SHP77 (cell line): Measurements from ENCODE around the gene TMEM179B.
A peak's percentile ranks its signal among the peaks of the same experiment; 100 is the strongest.
"Not testable (repeated sequence)": the region's sequence is repeated elsewhere in the genome, so short reads cannot be mapped to it uniquely, and the experiment has no call there.

ENCODE experiments used
- DNase-seq, 2 experiments: peaks; one replicate each; lab custom pipeline; 2025; lab: John Stamatoyannopoulos, UW

The TMEM179B gene

GRCh38 chr11:62789576-62789975 is 2.4 kb downstream of the TMEM179B start:
- DNase-seq = no peak

GRCh38 chr11:62791501-62792201 is 4.4 kb downstream of the TMEM179B start, which contains the start of gene TMEM223:
TMEM223 (minus strand) TSS chr11:62792006; CDS start chr11:62791994, 12 bp downstream.
- DNase-seq = peak; percentile 59 to 81

GRCh38 chr11:62792202-62792575 is 5.0 kb downstream of the TMEM179B start:
- DNase-seq = no peak

- DNase-seq = no peak
These were observed 7.1 kb downstream of the TMEM179B start for GRCh38 chr11:62794201-62794775.

- no peak for DNase-seq
These were observed 9.1 kb downstream of the TMEM179B start for GRCh38 chr11:62796281-62796680.

DNA sequence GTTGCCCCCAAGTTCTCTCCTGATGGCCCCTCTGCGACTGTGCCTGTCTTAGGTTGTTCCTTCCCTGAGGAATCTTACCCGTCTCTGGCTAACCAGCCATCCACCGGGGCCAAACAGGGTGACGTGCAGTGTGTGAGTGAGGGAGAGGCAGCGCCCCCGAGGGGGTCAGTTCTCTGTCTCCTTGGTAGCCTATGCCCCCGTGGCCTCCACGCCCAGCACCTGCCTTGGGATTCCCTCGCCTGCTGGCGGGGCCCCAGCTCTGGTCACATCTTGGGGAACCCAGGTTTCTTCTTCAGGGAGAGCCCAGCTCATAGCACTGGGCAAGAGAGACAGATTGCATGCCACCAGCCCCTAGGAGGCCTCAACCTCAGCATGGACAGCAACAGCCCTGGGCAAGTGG is 12.3 kb downstream of the TMEM179B start:
- DNase-seq = no peak

GRCh38 chr11:62801071-62801470 is 13.9 kb downstream of the TMEM179B start:
- no peak for DNase-seq

- DNase-seq = no peak
These were observed 17.3 kb downstream of the TMEM179B start for GRCh38 chr11:62804310-62805075.

DNA sequence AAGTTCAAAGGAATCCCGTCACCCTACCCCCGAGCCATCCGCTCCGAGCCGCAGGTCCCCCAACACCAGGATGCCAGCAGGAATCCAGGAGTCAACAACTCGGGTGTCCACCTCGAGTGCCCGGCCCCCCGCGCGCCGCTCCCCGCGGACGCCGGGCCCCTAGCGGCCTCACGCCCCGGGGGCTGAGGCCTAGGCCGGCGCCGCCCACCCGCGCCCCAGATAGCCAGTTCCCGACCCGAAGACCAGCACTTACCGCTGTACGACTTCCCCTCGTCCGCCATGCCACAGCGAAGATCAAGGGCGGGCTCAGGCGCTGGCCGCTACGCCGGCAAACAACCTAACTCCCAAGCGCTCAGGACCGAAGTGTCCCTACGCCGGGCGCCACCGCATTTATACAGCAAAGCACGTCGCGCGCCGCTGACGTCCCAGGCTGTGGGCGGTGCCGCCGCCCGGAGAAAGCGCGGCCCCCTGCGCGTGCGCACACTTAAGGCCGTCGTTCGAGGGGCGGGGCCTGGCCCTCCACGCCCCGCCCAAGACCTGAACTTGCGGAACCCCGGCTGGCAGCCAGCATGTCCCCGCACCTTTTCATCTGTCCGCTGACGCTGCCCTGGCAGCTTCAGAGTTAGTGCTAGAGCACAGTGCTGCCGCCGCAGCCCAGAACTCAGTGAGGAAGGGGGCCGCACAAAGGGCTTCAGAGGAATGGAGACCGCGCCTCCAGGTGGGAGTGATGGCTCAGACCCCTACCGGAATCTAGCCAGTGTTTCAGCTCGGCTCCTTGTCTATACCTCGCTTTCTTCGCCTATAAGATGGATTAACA is 18.1 kb downstream of the TMEM179B start, which contains the start of gene NXF1:
NXF1 (minus strand) TSS at position 365 of the 817 bp plus-strand sequence; CDS start at position 281, 84 bp downstream.
- DNase-seq = peak; percentile 83 to 90

- peak; percentile 35 to 37 for DNase-seq
These were observed 18.8 kb downstream of the TMEM179B start for GRCh38 chr11:62805961-62806441.

DNA sequence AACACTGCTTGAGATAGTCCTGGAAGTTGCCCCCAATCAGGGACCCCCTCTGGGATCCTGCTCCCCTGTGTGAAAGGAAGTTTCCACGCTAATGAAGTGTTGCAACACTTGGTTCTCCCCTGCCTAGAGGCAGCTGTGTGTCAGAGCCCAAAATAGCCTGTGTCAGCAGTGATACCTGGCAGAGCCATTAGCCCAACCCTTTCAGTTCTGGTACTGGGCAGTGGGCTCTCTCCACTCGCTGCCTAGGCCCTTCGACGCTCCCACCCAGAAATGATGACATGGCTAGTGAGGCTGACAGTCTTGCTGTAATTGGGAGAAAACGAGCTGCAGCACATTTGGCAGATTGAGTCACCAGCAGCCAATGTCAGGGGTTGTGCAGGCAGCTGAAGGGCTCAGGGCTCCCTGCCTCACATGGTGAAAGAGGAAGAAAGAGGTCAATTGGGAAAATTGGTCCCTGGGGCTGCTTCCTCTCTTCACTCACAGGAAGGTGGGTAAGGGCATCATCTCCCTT is 19.5 kb downstream of the TMEM179B start:
- peak in 1 of 2 experiments; percentile 22 for DNase-seq

DNA sequence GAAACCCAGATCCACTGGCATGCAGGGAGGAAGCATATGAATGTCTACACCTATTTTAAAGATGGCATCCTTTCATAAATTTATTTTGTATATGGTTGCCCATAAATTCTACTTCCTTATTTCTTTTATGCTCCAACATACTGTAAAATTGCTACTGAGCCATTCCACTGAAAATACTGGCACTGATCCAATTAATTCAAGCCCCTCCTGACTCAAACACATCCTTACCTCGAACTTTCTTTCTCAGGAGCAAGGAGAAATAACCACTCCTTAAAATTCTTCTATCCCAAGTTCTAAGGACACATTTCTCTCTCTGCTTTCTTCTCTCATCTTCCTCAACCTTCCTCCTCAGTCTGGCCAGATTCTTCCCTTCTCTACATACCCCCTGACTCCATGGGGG is 23.5 kb downstream of the TMEM179B start:
- no peak for DNase-seq

DNA sequence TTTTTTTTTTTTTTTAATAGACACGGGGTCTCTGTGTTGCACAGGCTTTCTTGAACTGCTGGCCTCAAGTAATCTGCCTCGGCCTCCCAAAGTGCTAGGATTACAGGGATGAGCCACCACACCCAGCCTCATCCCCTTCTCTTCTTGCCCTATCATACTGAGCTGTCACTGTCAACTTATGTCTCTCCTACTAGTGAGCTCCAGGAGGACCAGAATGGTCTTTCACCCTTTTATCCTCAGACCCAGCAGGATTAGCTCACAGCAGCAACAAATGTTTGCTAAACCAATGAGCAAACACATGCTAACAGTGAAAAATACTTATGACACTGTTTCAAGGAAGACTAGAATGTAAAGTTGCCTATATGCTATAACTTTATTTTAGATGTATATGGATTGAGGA is 24.5 kb downstream of the TMEM179B start:
- no peak for DNase-seq

DNA sequence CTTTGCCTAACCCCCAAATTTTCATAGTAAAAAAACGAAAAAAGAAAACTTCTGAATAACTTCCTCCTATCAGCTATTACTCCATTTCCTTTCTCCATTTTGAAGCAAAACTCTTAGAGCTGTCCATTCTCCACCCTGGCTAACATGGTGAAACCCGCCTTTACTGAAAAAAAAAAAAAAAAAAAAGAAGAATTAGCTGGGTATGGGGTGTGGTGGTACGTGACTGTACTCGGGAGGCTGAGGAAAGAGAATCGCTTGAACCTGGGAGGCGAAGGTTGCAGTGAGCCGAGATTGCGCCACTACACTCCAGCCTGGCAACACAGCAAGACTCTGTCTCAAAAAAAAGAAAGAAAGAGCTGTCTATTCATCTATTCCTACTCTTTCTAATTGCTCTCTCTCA is 29.4 kb downstream of the TMEM179B start:
- no peak for DNase-seq

DNA sequence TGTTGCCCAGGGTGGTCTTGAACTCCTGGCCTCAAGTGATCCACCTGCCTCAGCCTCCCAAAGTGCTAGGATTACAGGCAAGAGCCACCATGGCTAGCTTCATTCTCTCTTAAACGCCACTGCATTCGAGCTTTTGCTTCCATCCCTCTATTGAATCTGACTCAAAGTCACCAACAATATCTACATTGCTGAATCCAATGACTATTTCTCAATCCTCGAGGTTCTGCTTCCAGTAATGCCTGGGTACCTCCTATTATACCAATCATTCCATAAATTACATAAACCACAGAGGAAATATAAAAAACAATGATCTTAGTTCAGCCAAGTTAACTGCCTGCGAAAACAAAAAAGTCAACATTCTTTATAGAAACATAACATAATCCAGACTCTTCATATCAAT is 29.9 kb downstream of the TMEM179B start:
- DNase-seq = no peak

- DNase-seq = no peak
These were observed 36.5 kb downstream of the TMEM179B start for GRCh38 chr11:62823677-62824076.

DNA sequence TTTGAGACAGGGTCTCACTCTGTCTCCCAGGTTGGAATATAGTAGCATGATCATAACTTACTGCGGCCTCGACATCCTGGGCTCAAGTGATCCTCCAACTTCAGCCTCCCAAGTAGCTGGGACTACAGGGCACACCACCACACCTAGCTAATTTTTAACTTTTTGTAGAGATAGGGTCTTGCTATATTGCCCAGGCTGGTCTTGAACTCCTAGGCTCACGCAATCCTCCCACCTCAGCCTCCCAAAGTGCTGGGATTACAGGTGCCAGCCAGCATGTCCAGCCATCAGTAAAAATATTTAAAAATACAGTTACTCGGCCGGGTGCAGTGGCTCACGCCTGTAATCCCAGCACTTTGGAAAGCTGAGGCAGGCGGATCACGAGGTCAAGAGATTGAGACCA is 40.9 kb downstream of the TMEM179B start:
- not testable (repeated sequence) for DNase-seq

DNA sequence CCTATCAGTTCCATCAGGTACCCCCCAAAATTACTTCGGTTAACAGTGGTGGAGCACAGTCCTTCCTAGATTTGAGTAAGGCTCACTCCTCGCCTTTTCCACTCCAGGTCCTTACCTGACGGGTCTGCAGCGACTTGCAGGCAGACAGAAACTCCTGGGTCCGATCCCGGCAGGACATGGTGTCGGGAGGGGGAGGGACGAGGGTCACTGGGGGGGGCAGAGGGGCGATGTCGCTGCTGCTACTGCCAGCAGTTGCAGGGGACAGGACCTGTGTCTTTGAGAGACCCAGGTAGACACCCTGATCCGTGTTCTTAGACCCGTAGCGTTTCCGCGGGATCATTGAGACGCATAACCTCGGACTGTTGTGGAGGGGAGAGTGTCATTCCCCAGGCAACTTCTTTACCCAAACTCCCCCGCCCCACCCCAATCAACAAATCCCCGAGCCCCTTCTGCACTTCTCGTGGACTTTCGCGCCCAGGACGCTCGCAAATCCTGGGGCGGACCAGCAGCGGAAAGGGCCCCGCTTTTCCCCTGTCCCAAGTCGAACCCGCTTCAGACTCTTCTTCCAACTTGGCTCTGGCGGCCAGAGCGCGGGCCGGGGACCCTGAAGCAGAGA is 43.8 kb downstream of the TMEM179B start:
- peak in 1 of 2 experiments; percentile 48 for DNase-seq

- peak; percentile 95 to 97 for DNase-seq
These were observed 44.5 kb downstream of the TMEM179B start, which contains the start of gene STX5 for GRCh38 chr11:62831520-62832335. STX5 (minus strand) TSS chr11:62832051; CDS start chr11:62831243, 808 bp downstream.
